Epidermal melanocyte (primary cell): ENCODE results near the gene WWOX.

Experiments
- DNase-seq: peaks from one replicate; pipeline ENCODE4 v3.0.0; 2011; ENCODE audit warnings: low spot score; ENCODE audit not compliant: insufficient read length

WWOX gene

DNA sequence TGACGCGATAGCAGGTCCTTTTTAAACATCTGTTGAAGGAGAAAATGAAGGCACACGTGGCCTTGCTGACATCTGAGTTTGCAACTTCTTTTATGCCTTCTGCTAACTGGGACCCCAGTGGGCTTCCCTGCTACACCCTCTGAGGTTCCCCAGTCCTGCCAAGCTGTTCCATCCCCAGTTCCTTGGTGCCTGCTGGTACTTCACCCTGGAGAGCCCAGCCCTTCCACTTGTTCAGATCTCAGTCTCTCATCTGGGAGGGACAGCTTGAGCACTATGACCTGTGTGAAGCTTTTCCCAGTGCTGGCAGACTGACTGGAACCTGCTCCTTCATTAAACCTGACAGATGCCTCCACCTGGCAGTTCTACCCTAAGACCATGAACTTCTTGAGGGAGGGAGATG is 95.5 kb downstream of the WWOX start:
- no peak for DNase-seq

DNA sequence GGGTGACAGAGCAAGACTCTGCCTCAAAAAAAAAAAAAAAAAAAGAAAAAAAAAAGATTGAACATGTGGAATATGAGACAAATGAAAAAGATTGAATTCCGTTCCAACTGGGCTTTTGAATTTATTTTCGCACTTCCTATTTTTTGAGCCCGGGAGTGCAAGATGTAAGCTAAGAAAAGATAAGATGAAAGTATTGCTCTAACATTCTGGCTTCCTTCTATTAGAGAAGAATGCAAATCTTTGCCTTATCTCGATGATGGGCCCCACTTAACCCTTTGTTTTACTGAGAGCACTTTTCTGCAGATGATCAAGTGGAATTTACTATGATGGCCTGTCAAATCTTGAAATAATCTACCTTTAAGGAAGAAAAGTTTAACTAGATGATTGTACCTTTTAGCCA is 96.3 kb downstream of the WWOX start:
- DNase-seq: no peak

DNA sequence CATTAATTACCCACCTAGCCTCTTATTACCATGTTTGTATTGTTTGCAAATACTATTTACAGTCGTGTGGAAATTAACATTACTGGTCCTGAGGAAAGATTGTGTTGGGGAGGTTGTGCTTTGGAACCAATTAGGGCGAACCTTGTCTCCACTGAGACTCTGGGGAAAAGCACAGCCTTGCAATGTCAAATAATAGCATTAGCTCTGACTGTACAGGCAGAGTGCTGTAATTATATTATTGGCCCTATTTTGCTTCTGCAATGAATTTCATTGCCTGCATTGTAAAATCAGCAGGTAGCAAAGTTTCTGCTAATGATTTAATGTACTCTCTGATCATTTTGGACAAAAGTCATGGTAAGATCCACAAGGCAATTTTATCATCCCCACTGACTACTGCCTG is 97.0 kb downstream of the WWOX start:
- DNase-seq: no peak

DNA sequence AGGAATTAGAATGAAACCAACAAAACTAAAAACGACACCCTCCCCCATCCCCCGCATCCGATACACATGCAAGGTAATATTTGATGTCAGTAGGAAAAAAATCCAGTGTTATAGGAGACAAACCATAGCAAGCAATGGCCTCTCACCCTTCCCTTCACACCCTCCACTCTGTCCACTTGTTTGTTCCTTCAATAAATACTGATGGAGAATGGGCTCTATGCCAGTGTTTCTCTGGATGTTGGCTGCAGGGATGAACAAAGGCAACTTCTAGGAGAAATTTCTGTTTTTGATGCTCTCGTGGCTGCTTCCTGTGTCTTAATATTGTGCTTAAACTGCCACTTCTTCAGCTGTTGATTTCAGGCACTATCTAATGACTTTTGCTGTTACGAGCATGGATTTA is 98.8 kb downstream of the WWOX start:
- DNase-seq: no peak

DNA sequence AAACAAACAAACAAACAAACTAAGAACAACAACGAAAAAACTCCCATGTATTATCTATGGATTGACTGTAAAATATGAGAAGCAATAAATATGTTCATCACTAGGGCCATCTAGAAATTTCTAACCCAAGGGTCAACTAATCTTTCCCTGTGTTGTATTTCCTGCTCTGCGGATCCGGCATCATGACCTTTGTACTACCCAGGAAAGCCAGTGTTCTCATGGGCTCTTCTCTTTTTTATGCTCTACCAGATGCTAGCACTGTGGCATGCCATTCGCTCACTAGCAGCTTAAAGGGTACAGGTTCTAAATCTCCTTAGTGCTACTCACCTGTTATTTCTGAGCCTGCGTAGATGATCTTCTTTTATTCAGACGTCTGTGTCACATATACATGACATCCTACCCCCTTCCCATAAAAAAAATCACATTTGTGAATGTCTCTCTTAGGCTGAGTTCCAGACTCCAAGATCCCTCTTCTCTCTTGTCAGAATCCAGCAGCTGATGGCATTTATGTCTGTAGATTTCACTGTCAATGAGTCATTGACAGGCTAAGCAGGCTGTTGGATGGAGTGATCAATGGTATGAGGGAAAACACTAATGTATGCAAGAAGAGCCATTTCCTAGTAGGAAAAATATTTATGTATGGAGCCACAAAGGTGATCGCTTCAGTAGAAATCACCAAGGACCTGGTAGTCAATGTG is 100.0 kb downstream of the WWOX start:
- no peak for DNase-seq

DNA sequence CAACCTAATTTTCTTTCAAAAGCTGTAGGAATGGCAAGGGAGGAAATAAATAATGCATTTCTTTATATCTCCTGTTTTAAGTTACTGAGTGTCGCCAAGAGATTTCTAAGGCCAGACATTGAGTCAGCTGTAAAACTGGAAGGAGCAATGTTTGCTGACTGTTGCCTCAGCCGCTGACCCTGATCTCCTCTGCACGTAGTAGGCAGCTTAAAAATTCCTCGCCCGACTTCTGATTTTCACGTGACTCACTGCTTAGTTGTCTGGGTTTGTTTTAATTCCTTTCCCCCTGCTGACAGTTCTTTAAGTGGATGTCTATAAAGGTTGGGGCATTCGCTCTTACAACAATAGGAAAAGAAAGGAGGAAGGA is 100.6 kb downstream of the WWOX start:
- DNase-seq: no peak

DNA sequence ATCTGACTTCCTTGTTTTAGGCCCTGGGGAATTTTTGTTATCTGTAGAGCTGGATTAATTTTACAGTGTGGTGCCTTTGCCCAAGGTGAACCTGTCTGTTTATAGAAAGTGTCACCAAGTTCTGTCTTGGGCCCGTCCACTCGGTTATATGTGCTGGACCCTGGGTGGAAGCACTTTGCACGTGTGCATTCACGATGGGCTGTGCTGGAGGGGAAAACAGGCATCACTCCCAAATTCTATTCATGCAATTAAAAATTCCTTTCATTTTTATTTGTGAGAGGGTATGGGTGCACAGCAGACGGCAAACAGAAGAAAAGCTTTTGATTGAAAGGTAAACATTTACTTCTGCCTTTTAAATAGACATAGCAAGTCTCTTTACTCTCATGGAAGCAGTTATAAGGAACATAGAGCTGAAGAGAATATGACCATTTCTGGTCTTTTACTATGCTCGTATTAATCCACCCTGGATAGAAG is 101.2 kb downstream of the WWOX start:
- DNase-seq: no peak

DNA sequence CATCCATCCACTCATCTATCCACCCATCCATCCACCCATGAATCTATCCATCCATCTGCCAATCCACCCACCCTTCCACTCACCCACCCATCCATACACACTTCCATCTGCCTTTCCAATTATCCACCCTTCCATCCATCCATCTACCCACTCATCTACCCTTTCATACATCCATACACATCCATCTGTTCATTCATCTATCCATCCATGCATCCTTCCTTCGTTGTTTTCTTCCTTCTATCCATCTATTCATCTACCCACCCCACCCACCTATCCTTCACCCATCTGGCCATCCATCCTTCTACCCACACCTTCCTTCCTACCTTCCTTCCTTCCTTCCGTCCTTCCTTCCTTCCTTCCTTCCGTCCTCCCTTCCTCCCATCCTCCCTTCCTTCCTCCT is 106.1 kb downstream of the WWOX start:
- DNase-seq: no peak

DNA sequence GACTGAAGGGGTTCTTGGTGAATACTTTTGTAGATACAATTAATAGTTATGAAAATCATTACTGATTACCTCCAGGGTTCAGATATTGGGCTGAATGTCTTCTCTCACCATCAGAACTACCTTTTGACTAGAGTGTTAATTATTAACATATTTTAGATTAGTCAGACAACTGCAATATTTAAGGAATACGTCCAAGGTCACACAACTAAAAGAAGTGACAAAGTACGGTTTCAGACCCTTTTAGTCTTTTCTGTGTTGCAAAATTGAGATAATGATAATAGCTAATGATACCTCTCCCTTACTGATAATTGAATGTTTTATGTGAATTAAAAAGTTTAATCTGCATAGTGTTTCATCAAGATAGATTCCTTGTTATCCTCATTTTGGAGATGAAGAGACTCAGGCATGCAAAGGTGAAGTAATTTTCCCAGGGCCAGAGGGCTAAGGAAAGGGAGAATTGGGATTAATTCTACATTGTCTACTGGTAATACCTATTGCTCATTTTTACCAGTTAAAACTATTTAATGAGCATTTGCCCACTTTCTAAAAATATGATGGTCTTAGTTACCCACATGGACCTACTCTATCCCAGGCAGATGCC is 107.3 kb downstream of the WWOX start:
- DNase-seq: no peak

DNA sequence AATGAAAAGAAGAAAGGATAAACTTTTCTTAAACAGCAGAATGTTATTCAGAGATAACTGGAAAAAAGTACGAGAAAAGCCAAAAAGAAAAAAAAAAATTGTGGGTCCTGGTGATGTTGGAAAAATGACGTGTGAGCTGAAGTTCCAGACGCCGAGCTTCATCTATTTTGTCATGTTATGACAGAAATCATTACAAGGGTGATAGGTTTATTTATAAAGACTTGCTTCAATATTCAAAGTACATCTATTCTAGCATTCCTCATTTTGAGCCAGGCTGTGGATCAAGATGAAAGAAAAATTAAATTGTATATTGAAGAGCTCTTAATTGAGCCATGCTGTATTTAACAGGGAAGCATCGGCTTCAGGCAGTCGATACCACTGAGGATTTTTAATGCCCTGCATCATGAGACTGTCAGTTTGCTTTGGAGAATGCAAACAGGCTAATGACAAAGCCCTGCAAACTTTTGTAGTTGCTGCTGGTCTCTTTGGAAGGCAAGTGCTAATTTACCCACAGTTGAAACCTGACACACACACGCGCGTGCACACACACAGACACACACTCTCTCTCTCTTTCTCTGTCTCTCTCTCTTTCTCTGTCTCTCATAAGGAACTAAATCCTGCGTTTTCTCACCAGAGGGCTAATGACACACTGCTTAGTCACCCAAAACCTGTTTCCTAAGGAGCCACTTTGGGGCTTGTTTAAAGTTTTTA is 110.7 kb downstream of the WWOX start:
- no peak for DNase-seq

DNA sequence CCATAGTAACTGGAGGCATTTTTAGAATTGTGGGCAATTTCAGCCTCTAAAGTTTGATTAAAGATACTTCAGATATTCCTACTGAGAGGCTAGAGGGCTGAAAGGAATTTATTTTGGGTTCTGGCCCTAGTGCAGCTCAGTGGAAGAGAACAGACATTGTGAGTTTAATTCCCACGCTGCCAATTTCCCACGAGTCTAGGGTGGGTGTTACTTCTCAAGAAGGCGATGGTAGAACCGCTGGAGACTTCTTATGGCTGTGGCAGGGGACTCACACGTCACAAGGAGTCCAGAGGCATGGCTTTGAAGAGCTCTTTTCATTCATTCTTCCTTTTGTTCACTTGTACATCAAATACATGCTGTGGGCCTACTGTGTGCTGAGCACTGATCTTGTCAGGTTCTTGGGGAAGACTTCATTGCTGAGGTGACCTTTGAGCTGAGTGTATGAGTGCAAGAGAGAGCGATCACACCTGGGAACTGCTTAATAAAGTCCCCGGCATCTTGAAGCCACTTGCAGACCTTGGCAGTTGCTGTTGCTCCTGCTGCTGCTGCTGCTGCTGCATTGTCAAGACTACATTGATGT is 111.7 kb downstream of the WWOX start:
- DNase-seq: no peak

DNA sequence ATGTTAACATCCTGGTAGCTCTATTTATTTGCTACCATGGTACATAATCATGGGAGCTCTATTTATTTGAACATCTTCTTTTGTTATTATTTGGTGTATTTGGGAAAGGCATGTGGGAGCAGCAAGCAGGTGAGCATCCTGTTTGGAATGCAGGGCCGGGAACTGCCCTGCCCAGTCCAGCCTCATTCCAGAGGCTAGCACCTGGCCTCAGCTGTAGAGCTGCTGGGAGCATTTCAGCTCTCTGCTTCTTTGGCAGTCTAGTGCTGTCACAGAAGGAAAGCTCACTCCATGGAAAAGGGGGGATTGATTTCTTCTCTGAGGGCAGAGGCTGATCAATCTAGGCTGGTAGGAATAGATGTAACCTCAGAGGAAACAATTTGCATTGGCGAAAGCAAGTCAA is 112.5 kb downstream of the WWOX start:
- no peak for DNase-seq

DNA sequence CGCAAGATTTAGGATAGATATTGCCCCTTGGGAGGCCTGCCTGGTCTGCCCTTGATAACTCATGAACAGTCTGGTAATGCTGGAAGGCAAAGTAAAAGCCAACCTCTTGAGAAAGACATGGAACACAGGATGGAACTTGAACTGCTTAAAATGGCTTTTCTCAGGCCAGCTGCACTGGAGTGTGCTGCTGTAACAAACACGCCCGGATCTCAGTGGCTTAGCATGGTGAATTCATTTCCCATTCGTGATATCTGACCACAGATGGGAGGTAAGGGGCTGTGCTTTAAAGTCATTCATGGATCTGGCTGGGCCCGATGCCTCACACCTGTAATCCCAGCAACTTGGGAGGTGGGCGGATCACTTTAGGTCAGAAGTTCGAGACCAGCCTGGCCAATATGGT is 113.2 kb downstream of the WWOX start:
- no peak for DNase-seq

DNA sequence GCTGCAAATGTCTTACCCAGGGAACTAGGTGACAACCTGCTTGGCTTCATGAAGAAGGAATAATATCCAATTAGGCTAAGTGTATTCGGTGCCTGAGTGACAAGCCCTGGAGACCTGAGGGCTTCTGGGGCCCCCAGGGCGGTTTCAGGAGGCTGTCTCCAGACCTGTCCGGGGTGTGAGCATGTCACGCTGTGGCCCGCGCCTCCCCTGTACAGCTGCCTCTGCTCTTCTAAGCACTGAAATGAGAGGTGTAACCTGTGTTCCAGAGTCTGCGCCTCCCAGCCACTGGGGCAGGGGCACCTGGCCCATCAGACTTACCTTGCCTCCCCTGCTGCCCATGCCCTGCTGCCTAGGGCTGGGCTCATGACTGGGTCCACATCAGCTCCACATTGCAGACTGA is 114.3 kb downstream of the WWOX start:
- no peak for DNase-seq

DNA sequence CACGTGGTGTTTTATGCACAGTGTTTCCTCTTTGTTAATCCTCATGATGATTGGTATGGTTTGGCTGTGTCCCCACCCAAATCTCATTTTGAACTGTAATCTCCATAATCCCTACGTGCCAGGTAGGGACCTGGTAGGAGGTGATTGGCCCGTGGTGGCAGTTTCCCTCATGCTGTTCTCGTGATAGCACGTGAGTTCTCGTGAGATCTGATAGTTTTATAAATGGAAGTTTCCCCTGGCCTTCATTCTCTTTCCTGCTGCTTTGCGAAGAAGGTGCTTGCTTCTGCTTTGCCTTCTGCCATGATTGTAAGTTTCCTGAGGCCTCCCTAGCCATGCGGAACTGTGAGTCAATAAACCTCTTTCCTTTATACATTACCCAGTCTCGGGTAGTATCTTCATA is 115.8 kb downstream of the WWOX start:
- no peak for DNase-seq

DNA sequence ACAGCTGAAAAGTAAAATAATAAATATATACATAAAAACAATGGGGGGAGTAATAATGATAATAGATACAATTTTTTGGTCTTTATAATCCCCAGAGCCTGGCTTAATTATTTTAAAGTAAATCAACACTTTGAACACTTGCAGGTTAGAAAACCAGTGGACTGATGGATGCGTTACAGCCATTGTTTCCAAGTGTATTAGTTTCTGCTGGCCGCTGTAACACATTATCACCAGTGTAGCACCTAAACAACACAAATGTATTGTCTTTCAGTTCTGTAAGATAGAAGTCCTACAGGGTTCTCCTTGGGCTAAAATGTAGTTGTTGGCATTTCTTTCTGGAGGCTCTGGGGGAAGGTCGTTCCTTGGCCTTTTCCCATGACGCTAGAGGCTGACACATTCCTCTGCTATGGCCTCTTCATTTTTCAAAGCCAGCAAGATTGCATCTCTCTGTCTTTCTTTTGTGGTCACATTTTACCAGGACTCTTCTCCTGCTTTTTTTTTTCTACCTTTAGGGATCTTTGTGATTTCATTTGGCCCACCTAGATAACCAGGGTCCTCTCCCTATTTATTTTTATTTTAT is 116.8 kb downstream of the WWOX start:
- no peak for DNase-seq

DNA sequence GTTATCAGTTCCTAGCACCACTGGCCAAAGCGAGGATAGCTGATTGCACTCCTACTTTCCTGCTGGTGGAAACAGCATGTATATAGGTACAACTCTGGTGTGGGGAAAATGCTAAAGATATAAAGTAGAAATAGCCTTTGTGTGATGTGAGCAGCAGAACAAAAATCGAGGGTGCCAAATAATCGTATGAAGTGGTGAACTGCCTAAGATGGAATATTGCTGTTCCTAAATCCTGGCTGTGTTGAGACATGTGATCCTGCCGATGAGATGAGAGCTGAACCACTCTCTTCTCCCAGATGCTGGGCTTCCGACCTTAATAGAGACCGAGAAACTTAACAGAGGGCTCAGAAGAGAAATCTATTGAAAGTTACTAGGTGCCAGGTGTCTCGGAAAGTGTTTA is 117.8 kb downstream of the WWOX start:
- DNase-seq: no peak

DNA sequence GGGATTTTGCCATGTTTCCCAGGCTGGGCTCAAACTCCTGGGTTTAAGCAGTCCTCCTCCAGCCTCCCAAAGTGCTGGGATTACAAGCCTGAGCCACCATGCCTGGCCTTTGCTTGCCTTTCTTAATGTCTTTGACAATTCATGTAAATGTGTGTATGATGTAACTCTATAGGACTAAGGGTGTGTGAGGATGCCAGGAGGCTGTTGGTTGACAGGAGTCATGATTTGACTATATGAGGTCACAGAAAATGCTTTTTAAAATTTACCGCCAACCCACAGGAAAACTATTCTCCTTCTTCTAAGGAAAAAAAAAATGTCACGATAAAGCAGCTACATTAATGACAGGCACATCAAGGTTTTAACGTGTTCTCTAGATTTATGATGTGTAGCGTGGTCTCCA is 118.8 kb downstream of the WWOX start:
- DNase-seq: no peak

DNA sequence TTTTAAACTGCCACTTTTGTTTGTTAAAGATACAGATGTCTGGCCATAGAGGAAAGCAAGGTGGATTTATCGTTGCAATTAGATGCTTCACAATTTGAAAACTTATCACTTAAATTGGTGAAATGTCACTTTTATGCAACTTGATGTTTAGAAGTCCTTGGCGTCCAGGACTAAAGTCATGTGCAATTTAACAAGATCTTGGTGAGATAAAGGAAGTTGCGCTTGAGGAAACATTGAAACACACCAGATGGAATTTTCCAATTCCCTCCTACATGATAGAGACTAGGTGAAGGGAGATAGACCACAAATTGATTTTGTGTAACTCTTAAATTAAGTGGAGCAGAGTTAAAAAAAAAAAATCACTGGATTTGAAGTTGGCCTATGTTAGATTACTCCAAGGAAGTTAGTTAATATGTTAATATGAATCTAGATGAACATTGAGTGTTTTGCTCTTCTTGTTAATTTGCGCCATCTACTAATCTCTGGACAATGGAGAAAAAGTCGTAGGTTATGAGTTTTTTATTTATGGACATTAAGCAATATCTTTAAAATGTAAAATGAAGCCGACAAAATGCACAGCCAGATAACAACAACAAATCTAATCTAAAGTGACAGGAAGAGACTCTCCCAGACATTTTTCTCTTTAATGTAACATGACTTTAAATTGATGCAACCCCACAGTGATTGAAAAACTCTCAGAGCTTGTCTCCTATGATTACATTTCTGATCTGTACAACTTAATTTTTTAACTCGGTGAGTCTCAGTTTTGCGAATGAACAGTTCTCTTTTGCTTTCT is 119.6 kb downstream of the WWOX start:
- no peak for DNase-seq

DNA sequence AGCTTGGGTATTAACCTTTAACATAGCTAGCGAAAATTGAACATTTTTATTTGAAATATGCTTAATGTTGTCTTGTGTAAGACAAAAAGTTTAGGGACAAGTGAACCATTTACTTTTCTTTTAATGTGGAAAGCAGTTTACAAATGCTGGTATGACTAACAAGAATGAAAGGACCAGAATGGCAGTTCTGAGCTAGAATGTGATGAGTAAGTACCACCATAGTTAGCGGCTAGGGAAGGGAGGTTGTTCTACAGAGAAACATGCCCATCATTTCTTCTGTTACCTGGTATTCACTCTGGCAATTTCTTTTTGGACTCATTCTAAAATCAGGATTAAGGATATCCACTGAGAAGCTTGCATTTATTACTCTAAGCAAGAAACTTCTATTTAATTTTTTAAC is 121.1 kb downstream of the WWOX start:
- DNase-seq: no peak

DNA sequence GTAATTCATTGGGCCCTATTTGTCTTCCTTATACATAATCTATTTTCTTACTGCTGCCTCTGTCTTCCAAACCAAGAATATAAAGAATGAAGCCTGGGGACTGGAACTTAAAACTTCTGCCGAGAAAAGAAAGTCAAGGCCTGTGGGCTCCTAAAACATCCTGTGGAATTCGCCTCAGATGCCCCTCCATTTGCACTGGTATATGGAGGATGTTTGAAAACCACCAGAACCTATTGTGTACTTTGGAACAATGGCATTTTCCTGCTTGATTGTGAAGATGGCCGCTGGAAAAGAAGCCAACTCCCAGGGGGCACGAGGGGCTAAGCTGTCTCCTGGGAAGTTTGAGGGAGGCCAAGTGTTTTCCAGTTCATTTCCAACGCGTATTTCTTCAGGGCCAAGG is 122.4 kb downstream of the WWOX start:
- DNase-seq: no peak
